Hematopoietic multipotent progenitor cell treated with erythropoietin and hydrocortisone succinate and interleukin-3 and kit ligand, for 17 days (in vitro differentiated cells): ENCODE results near the gene ATP6AP1.

Experiments used
- DNase-seq: peaks from one replicate; pipeline ENCODE4 v3.0.0-alpha.2; 2015; ENCODE audit warnings: low spot score

Gene ATP6AP1

GRCh38 chrX:154470434-154470833, 42.0 kb downstream of the ATP6AP1 start:
- no peak for DNase-seq

GRCh38 chrX:154470914-154471568, 42.6 kb downstream of the ATP6AP1 start:
- peak; percentile 7 for DNase-seq

- DNase-seq, result no peak
Measured at GRCh38 chrX:154471839-154472684, 43.6 kb downstream of the ATP6AP1 start.

- peak; percentile 69 for DNase-seq
Measured at GRCh38 chrX:154472685-154473632, 44.5 kb downstream of the ATP6AP1 start.

GRCh38 chrX:154473683-154474082, 45.2 kb downstream of the ATP6AP1 start:
- no peak for DNase-seq

- DNase-seq, result no peak
Measured at GRCh38 chrX:154476821-154477220, 48.3 kb downstream of the ATP6AP1 start.

GRCh38 chrX:154477891-154478477, 49.5 kb downstream of the ATP6AP1 start:
- no peak for DNase-seq

GRCh38 chrX:154478728-154479622, 50.5 kb downstream of the ATP6AP1 start, which contains the start of gene LAGE3:
Gene LAGE3, minus strand, starts transcription at chrX:154479281. Its CDS starts 366 bp downstream, at chrX:154478915.
- peak; percentile 93 for DNase-seq

- no peak for DNase-seq
Measured at GRCh38 chrX:154481195-154481594, 52.7 kb downstream of the ATP6AP1 start.

- DNase-seq, result no peak
Measured at GRCh38 chrX:154481911-154482601, 53.6 kb downstream of the ATP6AP1 start.

- DNase-seq, result no peak
Measured at GRCh38 chrX:154482786-154483185, 54.3 kb downstream of the ATP6AP1 start.

- DNase-seq, result no peak
Measured at GRCh38 chrX:154483325-154483724, 54.8 kb downstream of the ATP6AP1 start.

GRCh38 chrX:154484255-154485149, 56.0 kb downstream of the ATP6AP1 start:
- peak; percentile 88 for DNase-seq

GRCh38 chrX:154485150-154486051, 56.9 kb downstream of the ATP6AP1 start:
- peak; percentile 39 for DNase-seq

GRCh38 chrX:154486052-154486395, 57.5 kb downstream of the ATP6AP1 start:
- no peak for DNase-seq
